ENCODE data around the gene CKAP5.
"Not testable (repeated sequence)": the region's sequence is repeated elsewhere in the genome, so short reads cannot be mapped to it uniquely, and the experiment has no call there.

The CKAP5 gene

DNA sequence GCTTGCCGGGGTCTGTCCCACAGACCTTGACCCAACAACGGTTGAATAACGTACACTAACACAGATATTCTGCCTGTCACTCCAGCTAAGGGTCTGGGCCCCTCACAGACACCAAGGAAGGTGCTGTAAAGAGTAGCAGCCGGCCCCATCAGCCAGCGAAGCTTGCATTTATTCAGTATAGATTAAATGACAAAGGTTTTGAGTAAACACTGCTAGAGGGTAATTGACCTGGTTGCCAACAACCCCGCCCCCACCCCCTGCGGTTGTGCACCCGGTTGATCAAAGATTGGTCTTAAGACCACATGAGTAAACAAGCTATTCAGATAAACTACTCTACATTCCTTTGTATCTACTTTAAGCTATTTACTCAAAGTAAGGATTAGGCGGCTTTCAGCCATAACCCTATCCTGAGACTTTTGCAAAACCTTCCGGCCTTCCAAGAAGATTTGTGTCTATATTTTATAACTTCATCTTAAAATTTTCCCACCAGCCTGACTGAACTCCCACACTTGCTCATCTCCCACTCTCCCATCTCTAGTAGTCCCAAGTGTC, 4.8 kb upstream of the CKAP5 start:
- peak; percentile 15 for DNase-seq

DNA sequence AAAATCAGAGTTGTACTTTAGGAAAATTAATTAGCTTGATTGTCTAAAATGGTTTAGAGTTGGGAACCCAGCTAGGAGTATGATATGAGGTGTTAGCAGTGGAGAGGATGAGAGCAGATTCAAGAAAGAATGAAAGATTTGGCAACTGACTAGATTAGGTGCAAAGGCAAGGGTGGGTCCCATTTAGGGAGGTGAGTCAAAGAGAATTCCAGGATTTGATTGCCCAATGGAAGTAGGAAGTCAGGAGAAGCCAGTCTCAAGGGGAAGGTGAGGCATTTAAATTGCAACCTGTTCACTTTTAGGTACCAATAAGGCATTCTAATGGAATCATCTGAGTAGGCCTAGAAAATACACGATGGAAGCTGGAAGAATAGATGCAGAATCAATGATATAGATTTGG, 3.6 kb upstream of the CKAP5 start:
- no peak for DNase-seq

- no peak for DNase-seq
Measured at GRCh38 chr11:46846510-46846830, 390 bp upstream of the CKAP5 start.

DNA sequence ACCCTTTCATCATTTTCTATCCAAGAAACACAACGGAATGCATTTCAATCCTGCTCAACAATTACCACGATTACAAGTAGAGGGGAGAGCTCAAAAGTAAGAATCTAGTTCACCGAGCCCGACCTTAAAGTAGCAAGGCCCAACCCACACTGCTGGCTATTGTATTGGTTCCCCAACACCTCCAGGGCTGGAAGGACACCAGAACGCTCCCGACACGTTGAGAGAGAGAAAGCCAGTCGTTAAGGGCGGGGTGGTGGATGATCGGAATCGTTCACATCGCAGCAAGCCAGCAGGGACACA, 690 bp downstream of the CKAP5 start:
- DNase-seq = no peak

GRCh38 chr11:46840116-46840515, 6.0 kb downstream of the CKAP5 start:
- no peak for DNase-seq

- DNase-seq = no peak
Measured at GRCh38 chr11:46838501-46838900, 7.6 kb downstream of the CKAP5 start.

- no peak for DNase-seq
Measured at GRCh38 chr11:46837860-46838259, 8.2 kb downstream of the CKAP5 start.

DNA sequence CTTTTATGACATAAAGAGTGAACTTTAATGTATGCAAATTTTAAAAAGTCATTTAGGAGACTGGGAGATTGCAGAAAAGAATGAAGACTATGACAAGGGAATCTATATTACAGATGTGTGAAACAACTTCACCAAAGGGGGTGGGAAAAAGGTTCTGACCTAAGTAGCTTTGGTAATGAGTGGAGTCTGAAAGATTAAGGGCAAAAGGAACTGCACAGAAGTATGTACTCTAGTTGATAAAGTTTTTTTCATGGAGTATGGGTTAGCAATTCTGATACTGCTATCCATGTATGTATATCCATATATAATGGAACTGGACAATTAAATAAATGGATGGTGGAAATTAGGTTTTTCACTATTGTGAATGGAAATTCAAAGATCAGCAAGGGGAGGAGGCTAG, 9.2 kb downstream of the CKAP5 start:
- DNase-seq = no peak

DNA sequence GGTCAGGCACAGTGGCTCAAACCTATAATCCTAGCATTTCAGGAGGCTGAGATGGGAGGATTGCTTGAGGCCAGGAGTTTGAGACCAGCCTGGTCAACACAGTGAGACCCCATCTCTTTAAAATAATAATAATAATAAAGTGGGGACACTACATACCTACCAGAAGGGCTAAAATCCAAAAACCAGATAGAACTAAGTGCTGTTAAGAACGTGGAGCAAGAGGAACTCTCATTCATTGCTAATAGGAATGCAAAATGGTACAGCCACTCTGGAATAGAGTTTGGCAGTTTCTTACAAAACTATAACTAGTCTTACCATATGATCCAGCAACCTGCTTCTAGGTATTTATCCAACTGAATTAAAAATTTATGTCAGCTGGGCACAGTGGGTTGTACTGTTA, 9.6 kb downstream of the CKAP5 start:
- DNase-seq = no peak

DNA sequence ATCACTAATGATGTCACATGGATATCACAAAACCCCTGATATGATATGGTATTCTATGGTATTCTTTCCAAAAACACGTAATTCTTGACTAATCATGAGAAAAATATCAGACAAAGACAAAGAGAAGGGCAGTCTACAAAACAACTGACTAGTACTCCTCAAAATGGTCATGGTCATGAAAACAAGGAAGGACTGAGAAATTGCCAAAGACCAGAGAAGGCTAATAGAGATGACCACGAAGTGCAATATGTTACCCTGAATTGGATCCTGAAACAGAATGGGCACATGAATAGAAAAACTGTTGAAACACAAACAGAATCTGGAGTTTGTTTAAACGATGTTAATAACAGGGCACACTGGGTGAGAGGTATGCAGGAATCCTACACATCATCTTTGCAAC, 10.2 kb downstream of the CKAP5 start:
- no peak for DNase-seq

DNA sequence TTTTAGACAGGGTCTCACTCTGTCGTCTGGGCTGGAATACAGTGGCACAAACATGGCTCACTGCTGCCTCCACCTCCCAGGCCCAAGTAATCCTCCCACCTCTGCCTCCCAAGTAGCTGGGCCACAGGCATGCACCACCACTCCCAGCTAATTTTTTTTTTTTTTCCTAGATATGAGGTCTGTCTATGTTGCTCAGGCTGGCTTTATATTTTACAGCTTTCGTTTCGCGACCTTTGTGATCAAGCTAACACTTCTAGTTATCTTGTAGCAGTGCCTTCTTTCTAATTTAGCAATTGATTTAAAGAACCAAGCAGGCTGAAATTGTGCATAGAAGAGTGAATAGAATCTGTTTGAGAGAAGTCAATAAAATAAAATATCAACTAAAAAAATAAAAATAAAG, 11.3 kb downstream of the CKAP5 start:
- no peak for DNase-seq

DNA sequence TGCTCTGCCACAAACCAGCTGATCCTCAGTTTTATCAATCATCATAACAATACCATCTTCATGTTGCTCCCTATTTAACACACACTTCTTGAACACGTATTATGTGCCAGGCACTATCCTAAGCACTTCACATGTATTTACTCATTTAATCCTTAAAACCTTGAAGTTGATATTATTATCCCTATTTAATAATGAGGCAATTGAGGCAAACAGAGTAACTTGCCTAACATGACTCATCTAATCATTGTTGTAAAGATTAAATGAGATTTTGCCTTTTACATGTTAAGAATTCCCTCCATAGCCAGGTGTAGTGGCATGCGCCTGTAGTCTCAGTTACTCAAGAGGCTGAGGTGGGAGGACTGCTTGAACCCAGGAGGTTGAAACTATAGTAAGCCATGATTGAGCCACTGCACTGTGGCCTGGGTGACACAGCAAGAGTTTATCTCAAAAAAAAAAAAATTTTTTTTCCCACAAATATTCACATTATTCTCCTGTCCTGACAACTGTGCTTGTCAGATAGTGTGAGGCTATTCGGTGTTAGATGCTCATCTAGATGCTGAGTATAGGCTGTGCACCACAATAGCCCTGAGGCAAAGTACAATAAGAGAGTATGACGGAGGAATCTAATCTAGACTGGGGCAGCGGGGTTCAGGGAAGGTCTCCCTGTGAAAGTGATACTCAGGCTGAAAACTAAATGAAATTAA, 13.4 kb downstream of the CKAP5 start:
- DNase-seq = no peak

DNA sequence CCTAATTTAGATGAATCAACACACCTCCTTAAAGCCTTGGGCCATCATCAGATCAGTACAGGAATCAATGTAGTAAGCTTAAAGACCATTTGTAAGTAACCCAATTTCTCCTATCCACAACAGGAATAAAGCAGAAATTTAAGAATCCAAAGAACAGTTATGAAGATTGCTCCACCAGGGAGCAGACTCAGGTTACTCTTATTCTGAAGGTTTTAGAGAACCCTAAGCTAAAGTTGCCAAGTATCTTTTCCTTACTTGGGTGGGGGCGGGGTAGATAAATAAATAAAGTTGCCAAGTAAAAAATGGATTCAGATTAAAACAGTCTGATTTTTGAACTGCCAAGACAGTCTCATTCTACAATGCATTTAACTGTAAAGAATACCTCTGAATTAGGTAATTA, 18.1 kb downstream of the CKAP5 start:
- DNase-seq = peak; percentile 17

GRCh38 chr11:46826310-46827044, 19.6 kb downstream of the CKAP5 start:
- peak; percentile 89 for DNase-seq

- DNase-seq = peak; percentile 42
Measured at GRCh38 chr11:46808799-46809431, 37.2 kb downstream of the CKAP5 start.

DNA sequence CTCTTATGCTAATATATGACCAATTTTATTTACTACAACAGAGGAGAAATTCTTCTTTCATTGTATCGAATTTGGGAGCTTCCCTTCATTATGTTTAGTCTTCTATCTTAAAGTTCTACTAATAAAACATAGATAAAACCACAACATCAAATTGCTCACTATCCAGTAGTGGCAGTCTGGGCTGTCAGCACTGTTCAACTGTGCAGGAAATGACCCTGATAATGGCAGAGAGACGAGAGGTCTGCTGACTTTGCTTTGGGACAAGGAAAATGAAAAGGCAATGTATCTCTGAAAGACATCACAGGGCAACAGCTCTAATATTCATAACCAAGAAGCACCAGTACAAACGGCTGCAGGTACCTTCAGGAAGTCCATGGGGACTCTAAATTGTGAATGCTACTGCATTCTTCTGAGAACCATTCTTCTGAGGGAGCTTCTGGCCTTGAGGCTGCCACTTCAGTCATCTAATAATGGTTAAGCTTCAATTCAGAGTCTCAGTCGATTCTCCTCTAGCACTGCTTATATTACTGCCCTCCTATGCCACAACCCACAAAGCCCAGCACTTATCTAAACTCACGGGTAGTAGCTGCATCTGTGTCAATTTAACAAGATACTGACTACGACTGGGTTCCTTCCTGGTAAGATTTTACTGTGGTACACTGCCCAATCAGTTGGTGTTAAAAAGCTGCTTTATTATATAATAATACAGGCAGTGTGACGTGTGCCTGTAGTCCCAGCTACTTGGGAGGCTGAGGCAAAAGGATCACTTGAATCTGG, 44.2 kb downstream of the CKAP5 start:
- DNase-seq = no peak

GRCh38 chr11:46800177-46800576, 45.9 kb downstream of the CKAP5 start:
- DNase-seq = no peak

DNA sequence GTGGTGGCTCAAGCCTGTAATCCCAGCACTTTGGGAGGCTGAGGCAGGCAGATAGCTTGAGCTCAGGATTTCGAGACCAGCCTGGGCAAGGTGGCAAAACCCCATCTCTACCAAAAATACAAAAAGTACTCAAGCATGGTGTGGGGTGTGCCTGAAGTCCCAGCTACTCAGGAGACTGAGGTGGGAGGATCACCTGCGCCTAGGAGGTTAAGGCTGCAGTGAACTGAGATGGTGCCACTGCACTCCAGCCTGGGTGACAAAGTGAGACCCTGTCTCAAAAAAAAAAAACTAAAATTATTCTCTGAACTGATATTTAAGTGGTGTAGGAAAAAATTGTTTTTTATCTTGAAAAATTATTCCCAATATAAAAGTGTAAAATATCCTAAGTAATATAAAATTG, 46.4 kb downstream of the CKAP5 start:
- not testable (repeated sequence) for DNase-seq

- peak; percentile 32 for DNase-seq
Measured at GRCh38 chr11:46778416-46778815, 67.7 kb downstream of the CKAP5 start.

- no peak for DNase-seq
Measured at GRCh38 chr11:46776878-46777277, 69.2 kb downstream of the CKAP5 start.

DNA sequence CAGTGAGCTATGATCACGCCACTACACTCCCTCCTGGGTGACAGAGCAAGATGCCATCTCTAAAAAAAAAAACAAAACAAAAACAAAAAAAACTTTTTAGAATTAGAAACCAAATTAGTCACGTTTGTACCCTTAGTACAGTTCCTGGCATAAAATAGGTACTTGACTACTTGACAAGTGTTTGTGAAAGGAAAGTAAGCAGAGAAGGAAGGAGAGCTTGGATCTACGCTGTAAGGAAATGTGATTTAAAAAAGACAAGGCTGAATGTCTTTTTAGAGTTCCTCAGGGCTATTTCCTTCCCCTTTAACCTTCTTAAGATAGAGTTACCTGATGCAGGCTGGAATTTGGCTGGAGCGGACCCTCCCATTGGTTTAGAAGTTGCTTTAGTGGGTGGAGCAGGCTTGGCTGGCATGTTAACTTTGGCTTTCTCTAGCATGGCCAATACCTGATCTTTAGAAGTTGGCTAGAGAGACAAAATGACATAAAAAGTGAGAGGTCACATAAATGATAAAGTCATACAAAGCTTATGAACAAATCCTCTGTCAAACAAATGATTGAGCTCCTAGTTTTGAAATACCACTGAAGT, 76.4 kb downstream of the CKAP5 start:
- no peak for DNase-seq

DNA sequence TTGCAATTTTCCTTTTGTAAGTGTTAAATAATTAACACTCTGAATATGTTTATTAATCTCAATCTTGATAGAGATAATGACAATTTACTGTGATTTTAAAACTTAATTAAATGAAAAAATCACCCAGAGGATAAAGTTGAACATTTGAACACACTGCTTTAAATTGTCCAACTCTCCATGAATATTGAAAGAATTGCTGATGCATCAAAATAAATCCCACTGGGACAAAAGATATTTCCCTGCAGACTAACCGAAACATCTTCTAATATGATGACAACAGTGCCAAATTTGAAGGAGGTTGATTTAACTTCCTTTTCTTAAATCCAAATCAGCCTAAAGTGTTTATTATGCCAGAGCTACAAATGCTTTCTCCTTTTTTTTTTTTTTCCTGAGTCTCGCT, 79.4 kb downstream of the CKAP5 start:
- no peak for DNase-seq

GRCh38 chr11:46762248-46762647, 83.8 kb downstream of the CKAP5 start:
- DNase-seq = no peak

All from NCI-H69 (cell line).